Stomach (tissue), 4 donors: Measurements from ENCODE around the gene COPG2.

Experiments
- EP300 ChIP-seq: sonication (generic); formaldehyde crosslinking; IDR thresholded peaks from one replicate; pipeline ENCODE4 v1.6.1; 2017; ENCODE audit warnings: antibody characterized with exemption
- POLR2AphosphoS5 ChIP-seq, 3 donors: sonication (generic); formaldehyde crosslinking; IDR thresholded peaks; one replicate each; pipeline ENCODE4 v1.6.1; 2016; ENCODE audit warnings: antibody characterized with exemption in 3 of 3

- TF ChIP-seq EP300 (no peak), POLR2AphosphoS5 (IDR thresholded peaks at IDR 0.05) (no peak)
These were observed 178.2 kb downstream of the COPG2 start for GRCh38 chr7:130490311-130490791.
